Fibroblast of pulmonary artery (primary cell): Measurements from ENCODE around the gene MYOZ2.

ENCODE experiments used
- DNase-seq: peaks from one replicate; pipeline ENCODE4 v3.0.0-alpha.2; 2010; ENCODE audit warnings: low read depth
- H3K4me3 ChIP-seq: replicated peaks from 2 replicates; pipeline ENCODE4 v1.5.1; 2011; ENCODE audit warnings: low read depth, mild to moderate bottlenecking, control low read depth, low read length, moderate library complexity
- TF ChIP-seq, protein P1 (sequence below): IDR thresholded peaks from 2 replicates; pipeline ENCODE4 v1.5.1; 2011; ENCODE audit warnings: mild to moderate bottlenecking, control low read depth, low read length, inconsistent platforms; ENCODE audit errors: missing control alignments

MYOZ2 gene

DNA sequence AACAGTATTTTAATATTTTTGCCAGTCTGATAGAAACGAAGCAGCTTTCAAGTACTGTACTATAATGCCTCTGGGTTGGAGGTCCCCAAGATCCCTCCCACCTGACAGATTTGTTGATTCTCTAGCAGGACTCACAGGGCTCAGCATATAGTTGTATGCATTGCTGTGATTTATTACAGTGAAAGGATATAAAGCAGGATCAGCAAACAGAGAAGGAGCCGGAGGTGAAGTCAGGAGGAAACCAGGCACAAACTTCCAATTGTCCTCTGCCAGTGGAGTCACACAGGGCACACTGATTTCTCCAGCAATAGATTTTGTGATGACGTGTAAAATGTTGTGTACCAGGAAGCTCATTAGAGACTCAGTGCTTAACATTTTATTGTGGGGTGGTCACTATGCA lies 95.9 kb downstream of the MYOZ2 start:
- TF ChIP-seq, protein P1, sequence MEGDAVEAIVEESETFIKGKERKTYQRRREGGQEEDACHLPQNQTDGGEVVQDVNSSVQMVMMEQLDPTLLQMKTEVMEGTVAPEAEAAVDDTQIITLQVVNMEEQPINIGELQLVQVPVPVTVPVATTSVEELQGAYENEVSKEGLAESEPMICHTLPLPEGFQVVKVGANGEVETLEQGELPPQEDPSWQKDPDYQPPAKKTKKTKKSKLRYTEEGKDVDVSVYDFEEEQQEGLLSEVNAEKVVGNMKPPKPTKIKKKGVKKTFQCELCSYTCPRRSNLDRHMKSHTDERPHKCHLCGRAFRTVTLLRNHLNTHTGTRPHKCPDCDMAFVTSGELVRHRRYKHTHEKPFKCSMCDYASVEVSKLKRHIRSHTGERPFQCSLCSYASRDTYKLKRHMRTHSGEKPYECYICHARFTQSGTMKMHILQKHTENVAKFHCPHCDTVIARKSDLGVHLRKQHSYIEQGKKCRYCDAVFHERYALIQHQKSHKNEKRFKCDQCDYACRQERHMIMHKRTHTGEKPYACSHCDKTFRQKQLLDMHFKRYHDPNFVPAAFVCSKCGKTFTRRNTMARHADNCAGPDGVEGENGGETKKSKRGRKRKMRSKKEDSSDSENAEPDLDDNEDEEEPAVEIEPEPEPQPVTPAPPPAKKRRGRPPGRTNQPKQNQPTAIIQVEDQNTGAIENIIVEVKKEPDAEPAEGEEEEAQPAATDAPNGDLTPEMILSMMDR: no peak
- no peak overlapping the region for H3K4me3 ChIP-seq
- no peak for DNase-seq

DNA sequence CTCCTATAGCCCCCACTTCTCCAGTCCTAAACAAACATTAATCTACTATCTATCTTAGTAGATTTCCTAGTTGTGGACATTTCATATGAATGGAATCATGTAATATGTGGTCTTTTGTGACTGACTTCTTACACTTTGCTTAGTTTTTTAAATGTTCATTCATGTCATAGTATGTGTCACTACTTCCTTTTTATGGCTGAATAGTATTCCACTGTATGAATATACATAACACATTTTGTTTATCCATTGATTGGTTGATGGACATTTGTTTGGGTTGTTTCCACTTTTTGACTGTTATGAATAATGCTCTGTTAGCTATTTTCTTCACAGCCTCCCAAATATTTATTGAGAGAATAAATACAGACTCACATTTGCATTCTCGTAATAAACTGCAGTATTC lies 96.7 kb downstream of the MYOZ2 start:
- no peak for DNase-seq
- no peak overlapping the region for H3K4me3 ChIP-seq
- TF ChIP-seq, protein P1: no peak

DNA sequence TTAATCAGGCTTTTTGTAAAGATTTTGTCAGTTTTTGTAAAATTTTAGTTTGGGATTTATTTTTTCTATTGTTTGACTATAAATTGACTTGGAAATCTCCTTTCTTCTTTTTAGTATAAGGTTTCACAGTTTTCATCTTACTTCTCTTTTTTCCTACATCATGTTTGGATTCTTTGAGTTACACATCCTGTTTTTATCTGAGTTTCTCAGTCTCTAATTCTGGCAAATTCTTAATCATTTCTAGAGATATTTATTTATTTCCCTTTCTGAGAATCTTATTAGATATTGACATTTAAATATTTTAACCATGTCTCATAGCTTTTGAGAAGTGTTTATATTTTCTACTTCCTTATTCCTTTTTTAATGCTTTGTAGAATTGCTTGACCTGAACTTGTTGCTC lies 97.6 kb downstream of the MYOZ2 start:
- no peak for DNase-seq
- TF ChIP-seq, protein P1: no peak
- H3K4me3 ChIP-seq: no peak overlapping the region

DNA sequence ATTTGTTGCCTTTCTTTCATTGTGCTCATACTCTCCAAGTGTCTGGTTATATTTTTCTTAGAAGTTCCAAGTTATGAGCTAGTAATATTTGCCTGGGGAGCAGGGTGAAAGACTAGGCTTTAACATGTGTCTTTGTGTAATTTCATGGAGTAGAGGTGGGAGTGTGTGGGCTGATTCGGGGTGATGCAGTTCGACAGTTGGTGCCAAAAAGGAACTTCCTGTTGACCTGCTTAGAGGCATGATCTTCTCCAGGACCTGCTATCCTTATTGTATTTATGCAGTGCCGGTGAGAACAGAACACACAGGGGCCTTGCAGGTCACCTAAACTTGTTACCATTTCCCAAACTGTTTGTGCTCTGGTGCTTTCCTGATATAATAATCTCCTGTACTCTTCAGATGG lies 98.1 kb downstream of the MYOZ2 start:
- peak; percentile 47 for DNase-seq
- TF ChIP-seq, protein P1: no peak
- H3K4me3 ChIP-seq: no peak overlapping the region

DNA sequence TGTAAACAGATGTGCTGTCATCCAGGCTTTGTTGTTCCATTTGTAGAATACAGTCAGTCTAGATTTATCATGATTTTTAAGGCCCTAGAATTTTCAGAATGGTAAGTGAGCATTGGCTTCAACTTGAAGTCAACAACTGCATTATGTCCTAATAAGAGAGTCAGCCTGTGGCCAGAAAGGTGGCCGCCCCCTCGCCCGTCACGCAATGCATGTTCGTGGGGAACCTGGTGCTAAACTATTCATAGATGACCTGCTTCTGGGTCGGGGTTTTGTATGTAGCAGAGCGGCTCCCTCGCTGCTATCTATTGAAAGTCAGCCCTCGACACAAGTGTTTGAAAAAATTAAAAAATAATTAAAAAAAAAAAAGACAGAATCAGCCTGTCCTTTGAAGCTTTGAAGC lies 101.6 kb downstream of the MYOZ2 start:
- TF ChIP-seq, protein P1: no peak
- DNase-seq: no peak
- no peak overlapping the region for H3K4me3 ChIP-seq
